Stimulated activated naive CD8-positive, alpha-beta T cell treated with anti-CD3 and anti-CD28 coated beads, Interleukin-15, Interleukin-2, amounts not matched to agents 100 U/mL and 50 U/mL, for 24 hours (primary cell): ENCODE results near the gene KCNK4.
A peak's percentile ranks its signal among the peaks of the same experiment; 100 is the strongest.

Experiments used
- ATAC-seq: fragments of 150-1000 bp; cut with Tn5 transposase; one replicate; pipeline ENCODE4 v1.10.0; 2021
- DNase-seq: peaks from one replicate; pipeline ENCODE4 v3.0.0; 2021

KCNK4 gene

GRCh38 chr11:64269540-64270220, 21.4 kb upstream of the KCNK4 start:
- DNase-seq: peak; percentile 99
- peak; percentile 87 for ATAC-seq

- DNase-seq (no peak), ATAC-seq (no peak)
Observed at GRCh38 chr11:64275031-64275800, 15.9 kb upstream of the KCNK4 start.

GRCh38 chr11:64275841-64276240, 15.3 kb upstream of the KCNK4 start:
- no peak for ATAC-seq

GRCh38 chr11:64276653-64277431, 14.3 kb upstream of the KCNK4 start:
- DNase-seq (no peak), ATAC-seq (no peak)

More at GRCh38 chr11:64275841-64276240, 15.3 kb upstream of the KCNK4 start:
- no peak for DNase-seq

GRCh38 chr11:64278576-64279190, 12.4 kb upstream of the KCNK4 start:
- peak; percentile 19 for ATAC-seq
- no peak for DNase-seq

GRCh38 chr11:64281957-64282770, 8.9 kb upstream of the KCNK4 start:
- DNase-seq (no peak), ATAC-seq (no peak)

GRCh38 chr11:64283092-64283491, 8.0 kb upstream of the KCNK4 start:
- DNase-seq (no peak), ATAC-seq (no peak)

- peak; percentile 93 for ATAC-seq
- DNase-seq: peak; percentile 95
Observed at GRCh38 chr11:64284048-64284961, 6.8 kb upstream of the KCNK4 start, which contains the start of gene BAD. BAD (minus strand) TSS chr11:64284665; CDS start chr11:64284368, 297 bp downstream.

- peak; percentile 58 for ATAC-seq
- DNase-seq: peak; percentile 95
Observed at GRCh38 chr11:64284962-64285884, 5.9 kb upstream of the KCNK4 start, which contains the start of gene GPR137. GPR137 (plus strand) TSS chr11:64285848; CDS start chr11:64286525, 677 bp downstream.

- ATAC-seq: no peak
- no peak for DNase-seq
Observed at GRCh38 chr11:64285885-64286800, 5.0 kb upstream of the KCNK4 start.

GRCh38 chr11:64286801-64287159, 4.3 kb upstream of the KCNK4 start:
- no peak for ATAC-seq
- DNase-seq: no peak

- no peak for ATAC-seq
- DNase-seq: no peak
Observed at GRCh38 chr11:64287676-64288352, 3.3 kb upstream of the KCNK4 start.

GRCh38 chr11:64288353-64288750, 2.8 kb upstream of the KCNK4 start:
- DNase-seq (no peak), ATAC-seq (no peak)

GRCh38 chr11:64289002-64289564, 2.0 kb upstream of the KCNK4 start:
- ATAC-seq: no peak
- DNase-seq: no peak

- ATAC-seq (no peak), DNase-seq (no peak)
Observed at GRCh38 chr11:64290352-64291261, 495 bp upstream of the KCNK4 start.
